Tibial nerve (tissue), 4 donors: ENCODE data around the gene UGT1A9. TPM values are rescaled to one million over a fixed set of nuclear protein-coding genes. Genes with fewer than 3 reads are reported as not detected.
"Not testable (repeated sequence)": the region's sequence is repeated elsewhere in the genome, so short reads cannot be mapped to it uniquely, and the experiment has no call there.

Experiments
- DNase-seq, 2 donors: peaks; one replicate each; pipeline ENCODE4 v3.0.0-alpha.2; 2019; ENCODE audit warnings: low spot score in 2 of 2
- H3K27ac ChIP-seq, 4 donors: fragments of 200-600 bp; sonication (generic) in 3 of 4; one replicate each; pipeline ENCODE4 v1.5.1; 2017 to 2019; ENCODE audit warnings: mild to moderate bottlenecking in 1 of 4
- H3K27me3 ChIP-seq, 2 donors: fragments of 200-600 bp; sonication (generic) in 1 of 2; one replicate each; pipeline versions ENCODE4 v1.5.1 to v1.6.0; 2017 to 2019
- H3K36me3 ChIP-seq, 3 donors: fragments of 200-600 bp; sonication (generic); one replicate each; pipeline ENCODE4 v1.5.1; 2018 to 2019
- H3K4me1 ChIP-seq, 4 donors: fragments of 200-600 bp; sonication (generic) in 3 of 4; one replicate each; pipeline ENCODE4 v1.5.1; 2017 to 2019
- H3K4me3 ChIP-seq, 4 donors: fragments of 200-600 bp; sonication (generic) in 3 of 4; one replicate each; pipeline ENCODE4 v1.5.1; 2017 to 2019; ENCODE audit warnings: mild to moderate bottlenecking in 1 of 4, moderate library complexity in 1 of 4
- H3K9me3 ChIP-seq, 4 donors: fragments of 200-600 bp; sonication (generic) in 3 of 4; one replicate each; pipeline ENCODE4 v1.5.1; 2017 to 2019
- EP300 ChIP-seq, 2 donors: sonication (generic); formaldehyde crosslinking; IDR thresholded peaks; one replicate each; pipeline ENCODE4 v1.6.1; 2017; ENCODE audit warnings: antibody characterized with exemption in 2 of 2, mild to moderate bottlenecking in 1 of 2
- POLR2A ChIP-seq, 2 donors: fragments of 450-650 bp; IDR thresholded peaks; one replicate each; pipeline ENCODE4 v1.6.1; 2017; ENCODE audit warnings: antibody characterized with exemption in 2 of 2, mild to moderate bottlenecking in 2 of 2, moderate library complexity in 2 of 2
- WGBS, 2 donors: methylation state at CpG; one replicate each; pipeline ENCODE4 v1.1.5; 2018; 5-methylcytosine and 5-hydroxymethylcytosine counted together
- total RNA-seq, 4 donors: library from RNA; depleted of rRNA; stranded (reverse); fragments of >200 nt; gene quantifications; one replicate each; pipeline ENCODE4 v1.1.0, GENCODE V29; 2016
- TF ChIP-seq, protein P1 (sequence below), 5 experiments: fragments of 200-600 bp in 3 of 5; fragments of 450-650 bp in 2 of 5; sonication (generic) in 3 of 5; IDR thresholded peaks; one replicate each; pipeline ENCODE4 v1.5.1; 2016 to 2019; ENCODE audit warnings: antibody characterized with exemption in 5 of 5, mild to moderate bottlenecking in 3 of 5, moderate library complexity in 2 of 5

UGT1A9 gene
- total RNA-seq, 4 donors from 2014 or later, result not detected

DNA sequence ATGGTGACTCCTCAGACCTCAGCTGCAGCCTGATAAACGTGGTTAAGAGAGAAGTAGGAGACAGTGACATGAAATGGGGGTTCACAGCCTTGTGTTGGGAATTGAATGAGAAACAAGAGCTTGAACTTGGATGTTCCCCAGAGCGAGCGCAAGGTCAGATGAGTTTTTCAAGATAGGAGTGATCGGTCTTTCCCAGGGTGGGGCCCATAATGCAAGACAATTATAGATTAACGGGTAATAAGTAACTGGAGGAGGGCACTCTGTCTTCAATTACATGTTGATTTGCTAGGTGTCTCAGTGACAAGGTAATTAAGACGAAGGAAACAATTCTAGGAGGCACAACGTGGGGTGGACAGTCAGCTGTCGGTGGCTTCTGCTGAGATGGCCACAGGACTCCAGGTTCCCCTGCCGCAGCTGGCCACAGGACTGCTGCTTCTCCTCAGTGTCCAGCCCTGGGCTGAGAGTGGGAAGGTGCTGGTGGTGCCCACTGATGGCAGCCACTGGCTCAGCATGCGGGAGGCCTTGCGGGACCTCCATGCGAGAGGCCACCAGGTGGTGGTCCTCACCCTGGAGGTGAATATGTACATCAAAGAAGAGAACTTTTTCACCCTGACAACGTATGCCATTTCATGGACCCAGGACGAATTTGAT, 41.0 kb downstream of the UGT1A9 start, which contains the start of gene UGT1A5:
Gene UGT1A5, plus strand, starts transcription at position 297 of the 651 bp plus-strand sequence. Its CDS starts 85 bp downstream, at position 382.
- 73 to 86% methylated on average over 14 of the region's 14 CpGs for WGBS, 2 donors
- no peak within 1 kb of the TSS for H3K4me3 ChIP-seq
- DNase-seq, result no peak
- H3K9me3 ChIP-seq, result no peaks in the 10 kb centered on the region
- no peaks in the 10 kb centered on the region for H3K27me3 ChIP-seq
- TF ChIP-seq, protein P1, sequence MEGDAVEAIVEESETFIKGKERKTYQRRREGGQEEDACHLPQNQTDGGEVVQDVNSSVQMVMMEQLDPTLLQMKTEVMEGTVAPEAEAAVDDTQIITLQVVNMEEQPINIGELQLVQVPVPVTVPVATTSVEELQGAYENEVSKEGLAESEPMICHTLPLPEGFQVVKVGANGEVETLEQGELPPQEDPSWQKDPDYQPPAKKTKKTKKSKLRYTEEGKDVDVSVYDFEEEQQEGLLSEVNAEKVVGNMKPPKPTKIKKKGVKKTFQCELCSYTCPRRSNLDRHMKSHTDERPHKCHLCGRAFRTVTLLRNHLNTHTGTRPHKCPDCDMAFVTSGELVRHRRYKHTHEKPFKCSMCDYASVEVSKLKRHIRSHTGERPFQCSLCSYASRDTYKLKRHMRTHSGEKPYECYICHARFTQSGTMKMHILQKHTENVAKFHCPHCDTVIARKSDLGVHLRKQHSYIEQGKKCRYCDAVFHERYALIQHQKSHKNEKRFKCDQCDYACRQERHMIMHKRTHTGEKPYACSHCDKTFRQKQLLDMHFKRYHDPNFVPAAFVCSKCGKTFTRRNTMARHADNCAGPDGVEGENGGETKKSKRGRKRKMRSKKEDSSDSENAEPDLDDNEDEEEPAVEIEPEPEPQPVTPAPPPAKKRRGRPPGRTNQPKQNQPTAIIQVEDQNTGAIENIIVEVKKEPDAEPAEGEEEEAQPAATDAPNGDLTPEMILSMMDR (IDR thresholded peaks at IDR 0.05), result no peak
- TF ChIP-seq EP300 (IDR thresholded peaks at IDR 0.05) (no peak), POLR2A (IDR thresholded peaks at IDR 0.05) (no peak)
- no peaks in the 10 kb centered on the region for H3K36me3 ChIP-seq
- no peaks in the 10 kb centered on the region for H3K4me1 ChIP-seq
- no peak within 1 kb of the TSS for H3K27ac ChIP-seq

DNA sequence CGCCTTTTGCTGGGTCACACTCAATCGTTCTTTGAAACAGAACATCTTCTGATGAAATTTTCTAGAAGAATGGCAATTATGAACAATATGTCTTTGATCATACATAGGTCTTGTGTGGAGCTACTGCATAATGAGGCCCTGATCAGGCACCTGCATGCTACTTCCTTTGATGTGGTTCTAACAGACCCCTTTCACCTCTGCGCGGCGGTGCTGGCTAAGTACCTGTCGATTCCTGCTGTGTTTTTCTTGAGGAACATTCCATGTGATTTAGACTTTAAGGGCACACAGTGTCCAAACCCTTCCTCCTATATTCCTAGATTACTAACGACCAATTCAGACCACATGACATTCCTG, 41.5 kb downstream of the UGT1A9 start:
- no peak for DNase-seq
- Histone ChIP-seq H3K27me3 (no peaks in the 10 kb centered on the region), H3K4me3 (no peak overlapping the region), H3K36me3 (no peaks in the 10 kb centered on the region), H3K9me3 (no peaks in the 10 kb centered on the region), H3K27ac (no peak overlapping the region), H3K4me1 (no peaks in the 10 kb centered on the region)
- TF ChIP-seq, protein P1 (IDR thresholded peaks at IDR 0.05), result no peak
- TF ChIP-seq EP300 (IDR thresholded peaks at IDR 0.05) (no peak), POLR2A (IDR thresholded peaks at IDR 0.05) (no peak)
- 72 to 75% methylated on average over 7 of the region's 7 CpGs for WGBS, 2 donors

DNA sequence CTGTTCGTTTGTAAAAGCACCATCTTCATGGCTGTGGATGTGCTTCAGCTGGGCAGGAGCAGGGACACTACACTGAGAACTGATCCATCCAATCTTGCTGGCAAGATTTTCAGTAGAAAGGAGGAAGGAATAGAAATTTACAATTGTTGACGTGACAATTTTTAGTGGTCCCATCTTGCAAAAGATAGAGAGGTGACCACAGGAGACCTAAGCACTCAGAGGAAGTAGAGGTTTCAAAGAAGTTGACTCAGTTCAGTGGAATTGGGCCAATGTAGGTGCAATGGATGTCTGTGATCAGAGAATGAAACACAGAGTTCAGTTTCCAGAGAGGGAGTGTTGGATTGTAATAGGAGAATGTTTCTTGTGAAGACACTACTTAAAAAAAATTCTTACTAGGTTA, 42.4 kb downstream of the UGT1A9 start:
- Histone ChIP-seq H3K4me1 (no peaks in the 10 kb centered on the region), H3K36me3 (no peaks in the 10 kb centered on the region), H3K4me3 (no peak overlapping the region), H3K9me3 (no peaks in the 10 kb centered on the region), H3K27me3 (no peaks in the 10 kb centered on the region), H3K27ac (no peak overlapping the region)
- no peak for DNase-seq
- no peak for TF ChIP-seq EP300 (IDR thresholded peaks at IDR 0.05)
- no peak for TF ChIP-seq POLR2A (IDR thresholded peaks at IDR 0.05)
- TF ChIP-seq, protein P1 (IDR thresholded peaks at IDR 0.05), result no peak
- WGBS, 2 donors, result 77 to 82% methylated on average over 2 of the region's 2 CpGs

DNA sequence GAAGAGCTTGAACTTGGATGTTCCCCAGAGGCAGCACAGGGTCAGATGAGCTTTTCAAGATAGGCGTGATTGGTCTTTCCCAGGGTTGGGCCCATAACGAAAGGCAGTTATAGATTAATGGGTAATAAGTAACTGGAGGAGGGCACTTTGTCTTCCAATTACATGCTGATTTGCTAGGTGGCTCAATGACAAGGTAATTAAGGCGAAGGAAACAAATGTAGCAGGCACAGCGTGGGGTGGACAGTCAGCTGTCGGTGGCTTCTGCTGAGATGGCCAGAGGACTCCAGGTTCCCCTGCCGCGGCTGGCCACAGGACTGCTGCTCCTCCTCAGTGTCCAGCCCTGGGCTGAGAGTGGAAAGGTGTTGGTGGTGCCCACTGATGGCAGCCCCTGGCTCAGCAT, 46.9 kb downstream of the UGT1A9 start, which contains the start of gene UGT1A4:
Gene UGT1A4, plus strand, starts transcription at position 185 of the 400 bp plus-strand sequence. Its CDS starts 85 bp downstream, at position 270.
- no peaks in the 10 kb centered on the region for H3K27me3 ChIP-seq
- TF ChIP-seq, protein P1 (IDR thresholded peaks at IDR 0.05), result no peak
- TF ChIP-seq POLR2A (IDR thresholded peaks at IDR 0.05), result no peak
- no peak within 1 kb of the TSS for H3K27ac ChIP-seq
- H3K36me3 ChIP-seq, result no peaks in the 10 kb centered on the region
- H3K4me1 ChIP-seq, result no peaks in the 10 kb centered on the region
- no peak for DNase-seq
- H3K9me3 ChIP-seq, result no peaks in the 10 kb centered on the region
- H3K4me3 ChIP-seq, result no peak within 1 kb of the TSS
- 52 to 66% methylated on average over 7 of the region's 7 CpGs for WGBS, 2 donors

DNA sequence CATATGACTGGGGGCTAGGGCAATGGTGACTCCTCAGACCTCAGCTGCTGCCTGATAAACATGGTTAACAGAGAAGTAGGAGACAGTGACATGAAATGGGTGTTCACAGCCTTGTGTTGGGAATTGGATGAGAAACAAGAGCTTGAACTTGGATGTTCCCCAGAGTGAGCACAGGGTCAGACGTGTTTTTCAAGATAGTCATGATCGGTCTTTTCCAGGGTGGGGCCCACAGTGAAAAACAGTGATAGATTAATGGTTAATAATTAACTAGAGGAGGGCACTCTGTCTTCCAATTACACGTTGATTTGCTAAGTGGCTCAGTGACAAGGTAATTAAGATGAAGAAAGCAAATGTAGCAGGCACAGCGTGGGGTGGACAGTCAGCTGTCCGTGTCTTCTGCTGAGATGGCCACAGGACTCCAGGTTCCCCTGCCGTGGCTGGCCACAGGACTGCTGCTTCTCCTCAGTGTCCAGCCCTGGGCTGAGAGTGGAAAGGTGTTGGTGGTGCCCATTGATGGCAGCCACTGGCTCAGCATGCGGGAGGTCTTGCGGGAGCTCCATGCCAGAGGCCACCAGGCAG, 57.1 kb downstream of the UGT1A9 start, which contains the start of gene UGT1A3:
Gene UGT1A3, plus strand, starts transcription at position 320 of the 579 bp plus-strand sequence. Its CDS starts 85 bp downstream, at position 405.
- peaks cover 0 to 2% (median 0%) of the 10 kb centered on the region in 4 donors for H3K9me3 ChIP-seq
- no peaks in the 10 kb centered on the region for H3K4me1 ChIP-seq
- TF ChIP-seq EP300 (IDR thresholded peaks at IDR 0.05), result no peak
- TF ChIP-seq POLR2A (IDR thresholded peaks at IDR 0.05), result no peak
- TF ChIP-seq, protein P1 (IDR thresholded peaks at IDR 0.05), result no peak
- DNase-seq, result no peak
- H3K36me3 ChIP-seq, result no peaks in the 10 kb centered on the region
- H3K27me3 ChIP-seq, result no peaks in the 10 kb centered on the region
- 80 to 83% methylated on average over 8 of the region's 8 CpGs for WGBS, 2 donors
- no peak within 1 kb of the TSS for H3K4me3 ChIP-seq
- no peak within 1 kb of the TSS for H3K27ac ChIP-seq

DNA sequence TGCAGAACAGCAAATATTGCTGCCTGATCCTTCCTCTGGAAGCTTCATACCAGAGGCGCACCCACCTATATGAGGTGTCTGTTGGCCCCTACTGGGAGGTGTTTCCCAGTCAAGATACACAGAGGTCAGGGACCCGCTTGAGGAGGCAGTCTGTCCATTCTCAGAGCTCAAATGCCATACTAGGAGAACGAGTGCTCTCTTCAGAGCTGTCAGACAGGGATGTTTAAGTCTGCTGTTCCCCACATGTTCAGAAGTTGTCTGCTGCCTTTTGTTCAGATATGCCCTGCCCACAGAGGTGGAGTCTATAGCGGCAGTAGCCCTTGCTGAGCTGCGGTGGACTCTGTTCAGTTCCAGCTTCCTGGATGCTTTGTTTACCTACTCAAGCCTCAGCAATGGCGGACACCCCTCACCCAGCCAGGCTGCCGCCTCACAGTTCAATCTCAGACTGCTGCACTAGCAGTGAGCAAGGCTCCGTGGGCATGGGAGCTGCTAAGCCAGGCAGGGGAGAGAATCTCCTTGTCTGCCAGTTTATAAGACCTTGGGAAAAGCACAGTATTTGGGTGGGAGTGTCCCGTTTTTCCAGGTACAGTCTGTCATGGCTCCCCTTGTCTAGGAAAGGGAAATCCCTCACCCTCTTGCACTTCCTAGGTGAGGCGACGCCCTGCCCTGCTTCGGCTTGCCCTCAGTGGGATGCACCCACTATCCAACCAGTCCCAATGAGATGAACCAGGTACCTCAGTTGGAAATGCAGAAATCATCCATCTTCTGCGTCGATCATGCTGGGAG, 65.4 kb downstream of the UGT1A9 start:
- not testable (repeated sequence) for H3K36me3 ChIP-seq, H3K4me3 ChIP-seq

More for the DNA sequence above, 65.4 kb downstream of the UGT1A9 start:
- H3K27me3 ChIP-seq, H3K27ac ChIP-seq, H3K4me1 ChIP-seq, DNase-seq, H3K9me3 ChIP-seq: not testable (repeated sequence)
- WGBS, 2 donors, result 83 to 92% methylated on average over 14 of the region's 14 CpGs
